GM12865 (cell line): ENCODE results near the gene TMEM63A.

Experiments
- DNase-seq: peaks from one replicate; pipeline ENCODE4 v3.0.0; 2010; ENCODE audit warnings: low read depth
- H3K4me3 ChIP-seq: 2 replicates; pipeline ENCODE4 v1.5.1; 2011; ENCODE audit warnings: mild to moderate bottlenecking, low read depth, low read length, control low read depth
- TF ChIP-seq, protein P1 (sequence below): IDR thresholded peaks from 2 replicates; pipeline ENCODE4 v1.5.1; 2011; ENCODE audit warnings: low read length, control low read depth, low read depth, inconsistent platforms; ENCODE audit not compliant: insufficient read depth; ENCODE audit errors: missing control alignments

TMEM63A gene

GRCh38 chr1:225908773-225909172, 26.6 kb upstream of the TMEM63A start:
- no peak overlapping the region for H3K4me3 ChIP-seq
- TF ChIP-seq, protein P1, sequence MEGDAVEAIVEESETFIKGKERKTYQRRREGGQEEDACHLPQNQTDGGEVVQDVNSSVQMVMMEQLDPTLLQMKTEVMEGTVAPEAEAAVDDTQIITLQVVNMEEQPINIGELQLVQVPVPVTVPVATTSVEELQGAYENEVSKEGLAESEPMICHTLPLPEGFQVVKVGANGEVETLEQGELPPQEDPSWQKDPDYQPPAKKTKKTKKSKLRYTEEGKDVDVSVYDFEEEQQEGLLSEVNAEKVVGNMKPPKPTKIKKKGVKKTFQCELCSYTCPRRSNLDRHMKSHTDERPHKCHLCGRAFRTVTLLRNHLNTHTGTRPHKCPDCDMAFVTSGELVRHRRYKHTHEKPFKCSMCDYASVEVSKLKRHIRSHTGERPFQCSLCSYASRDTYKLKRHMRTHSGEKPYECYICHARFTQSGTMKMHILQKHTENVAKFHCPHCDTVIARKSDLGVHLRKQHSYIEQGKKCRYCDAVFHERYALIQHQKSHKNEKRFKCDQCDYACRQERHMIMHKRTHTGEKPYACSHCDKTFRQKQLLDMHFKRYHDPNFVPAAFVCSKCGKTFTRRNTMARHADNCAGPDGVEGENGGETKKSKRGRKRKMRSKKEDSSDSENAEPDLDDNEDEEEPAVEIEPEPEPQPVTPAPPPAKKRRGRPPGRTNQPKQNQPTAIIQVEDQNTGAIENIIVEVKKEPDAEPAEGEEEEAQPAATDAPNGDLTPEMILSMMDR: no peak
- no peak for DNase-seq

GRCh38 chr1:225908013-225908640, 25.9 kb upstream of the TMEM63A start:
- no peak for DNase-seq

DNA sequence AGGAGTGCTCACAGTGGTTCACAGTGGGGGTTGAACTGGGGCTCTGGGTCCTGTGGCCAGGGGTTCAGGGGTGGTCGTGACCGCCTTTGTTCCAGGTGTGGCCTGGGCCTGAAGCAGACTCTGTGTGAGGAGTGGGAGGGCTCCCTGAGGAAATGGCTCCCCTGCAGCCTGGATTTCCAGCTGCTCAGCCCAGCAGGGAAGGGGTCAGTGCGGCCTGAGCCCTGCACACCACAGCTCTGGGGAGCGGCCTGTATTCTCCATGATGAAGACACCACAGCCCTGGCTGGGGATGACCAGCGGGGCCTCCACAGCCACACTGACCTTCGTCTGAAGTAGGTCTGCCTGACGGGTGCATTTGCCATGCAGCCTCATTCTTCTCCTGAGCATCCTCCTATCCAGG, 25.2 kb upstream of the TMEM63A start:
- H3K4me3 ChIP-seq: no peak overlapping the region
- DNase-seq: no peak
- TF ChIP-seq, protein P1: no peak

More at GRCh38 chr1:225908013-225908640, 25.9 kb upstream of the TMEM63A start:
- no peak overlapping the region for H3K4me3 ChIP-seq
- TF ChIP-seq, protein P1: no peak

DNA sequence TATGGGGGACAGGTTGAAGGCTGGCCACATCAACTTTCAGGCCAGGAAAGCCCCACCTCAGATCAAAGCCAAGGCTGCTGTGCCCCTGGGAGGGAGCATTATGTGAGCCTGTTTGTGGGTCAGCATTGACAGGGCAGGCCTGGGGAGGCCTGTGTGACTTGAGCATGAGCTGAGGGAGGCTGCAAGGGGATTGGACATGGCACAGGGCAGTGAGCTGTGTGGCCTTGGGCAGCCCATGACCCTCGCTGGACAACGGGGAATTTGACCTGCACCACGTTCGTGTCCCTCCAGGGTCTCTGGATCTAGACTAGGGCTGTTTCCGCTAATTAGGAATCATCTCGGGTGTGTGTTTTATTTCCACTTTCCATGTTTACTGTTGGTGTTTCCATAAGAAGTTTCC, 24.3 kb upstream of the TMEM63A start:
- TF ChIP-seq, protein P1: no peak
- no peak overlapping the region for H3K4me3 ChIP-seq
- DNase-seq: no peak

DNA sequence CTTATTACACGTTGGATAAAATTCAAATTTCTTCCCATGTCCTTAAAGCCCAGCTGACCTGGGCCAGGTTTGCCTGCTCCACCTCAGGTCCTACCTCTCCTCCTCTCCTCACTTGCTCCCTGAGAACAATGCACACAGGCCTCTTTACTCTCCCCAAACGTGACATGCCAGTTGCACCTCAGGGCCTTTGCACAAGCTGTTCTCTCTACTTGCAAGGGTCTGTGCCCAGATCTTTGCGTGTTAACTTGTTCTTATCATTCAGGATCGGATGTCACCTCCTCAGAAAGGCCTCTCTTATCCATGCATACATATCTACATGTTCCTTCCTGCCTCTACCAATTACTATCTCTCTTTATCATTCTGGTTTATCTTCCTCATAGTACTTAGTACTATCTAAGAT, 21.4 kb upstream of the TMEM63A start:
- DNase-seq: no peak
- no peak overlapping the region for H3K4me3 ChIP-seq
- TF ChIP-seq, protein P1: no peak

DNA sequence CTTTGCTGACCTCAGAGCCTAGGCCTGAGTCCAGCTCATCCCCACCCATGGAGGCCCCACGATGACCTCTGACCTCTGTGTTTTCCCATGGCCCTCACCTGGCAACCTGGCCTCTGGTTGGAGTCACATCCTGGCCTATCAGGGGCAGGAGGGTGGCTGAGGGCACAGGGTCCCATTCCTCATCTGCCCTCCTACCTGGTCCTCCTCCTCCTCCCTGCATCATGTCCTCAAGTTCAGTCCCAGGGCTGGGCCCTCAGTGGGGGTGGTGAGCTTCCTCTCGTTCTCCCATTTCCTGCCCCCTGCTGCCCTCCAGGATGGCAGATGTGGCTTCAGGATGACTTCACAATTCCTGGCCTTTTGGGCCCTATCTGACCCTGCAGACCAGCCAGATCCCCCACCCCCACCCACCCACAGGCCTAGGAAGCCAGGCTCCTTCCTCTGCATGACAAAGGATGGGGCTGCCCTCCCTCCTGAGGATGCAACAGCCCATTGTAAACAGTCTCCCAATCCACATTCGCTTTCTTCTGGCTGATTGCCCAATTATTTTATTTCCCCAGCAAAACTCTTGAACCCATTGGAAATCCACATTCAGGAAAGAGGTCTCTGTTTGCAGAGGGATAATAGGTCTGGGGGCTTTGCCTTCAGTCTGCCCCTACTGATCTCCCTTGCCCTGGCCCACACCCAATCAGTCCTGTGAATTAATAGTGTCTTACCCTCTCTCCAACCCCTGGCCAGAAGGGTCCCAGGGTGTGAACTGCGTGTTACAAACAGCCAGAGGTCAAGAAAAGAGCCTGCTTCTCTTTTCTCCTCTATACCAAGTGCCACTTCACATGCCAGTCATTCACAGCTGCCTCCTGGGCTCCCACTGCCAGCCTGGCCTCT, 17.1 kb upstream of the TMEM63A start:
- no peak overlapping the region for H3K4me3 ChIP-seq
- TF ChIP-seq, protein P1: no peak
- DNase-seq: no peak
